ENCODE results near the gene POM121. TPM values are rescaled to one million over a fixed set of nuclear protein-coding genes. Genes with fewer than 3 reads are reported as not detected.
"Not testable (repeated sequence)": the region's sequence is repeated elsewhere in the genome, so short reads cannot be mapped to it uniquely, and the experiment has no call there.

POM121 gene
- total and polyA plus RNA-seq, 2 experiments from 2014 or later = 10.3 to 16.1 TPM

DNA sequence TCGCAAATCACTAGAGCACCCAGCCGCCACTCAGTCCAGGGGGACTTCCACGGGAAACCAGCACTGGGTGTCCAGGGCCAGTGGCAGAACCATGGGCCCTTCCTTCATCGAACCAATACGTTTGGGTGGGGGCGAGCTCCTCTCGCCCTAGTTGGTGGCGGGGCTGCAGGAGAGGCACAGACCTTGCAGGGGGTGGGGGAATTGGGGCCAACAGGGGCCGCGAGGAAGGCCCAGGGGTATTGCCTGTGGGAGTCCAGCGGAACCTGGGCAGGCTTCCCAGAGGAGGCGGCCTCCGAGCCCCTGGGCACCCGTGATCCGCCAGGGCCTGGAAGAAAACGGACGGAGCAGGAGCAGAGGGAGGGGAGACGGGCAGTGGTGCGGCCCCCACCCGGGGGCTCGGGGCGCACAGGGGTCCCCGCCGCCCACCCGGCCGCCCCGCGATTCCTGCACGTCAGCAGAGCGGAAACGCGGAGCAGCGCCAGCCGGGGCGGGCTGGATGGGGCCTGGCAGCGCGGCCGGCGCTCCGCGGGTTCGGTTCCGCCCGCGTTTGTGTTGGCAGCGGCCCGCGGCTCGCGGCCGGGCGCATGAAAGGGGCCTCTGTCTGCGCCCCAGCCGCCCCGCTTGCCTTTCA, 50.9 kb downstream of the POM121 start:
- not testable (repeated sequence) for H3K27ac ChIP-seq; H3K27me3 ChIP-seq; H3K36me3 ChIP-seq (replicated peaks; ENCODE audit: insufficient read depth, low read depth); H2AFZ ChIP-seq; H3K4me3 ChIP-seq; H3K9me3 ChIP-seq (ENCODE audit: low read depth); DNase-seq (ENCODE audit: low spot score); H3K4me2 ChIP-seq; H3K9me2 ChIP-seq (replicated peaks; ENCODE audit: insufficient read depth); H3K79me2 ChIP-seq; H4K20me1 ChIP-seq (ENCODE audit: insufficient read depth, poor library complexity, severe bottlenecking); H3K4me1 ChIP-seq (ENCODE audit: insufficient read depth)
- WGBS (ENCODE audit: low lambda C conversion rate, missing lambda C conversion rate) = 95% methylated on average over 5 of the region's 55 CpGs

DNA sequence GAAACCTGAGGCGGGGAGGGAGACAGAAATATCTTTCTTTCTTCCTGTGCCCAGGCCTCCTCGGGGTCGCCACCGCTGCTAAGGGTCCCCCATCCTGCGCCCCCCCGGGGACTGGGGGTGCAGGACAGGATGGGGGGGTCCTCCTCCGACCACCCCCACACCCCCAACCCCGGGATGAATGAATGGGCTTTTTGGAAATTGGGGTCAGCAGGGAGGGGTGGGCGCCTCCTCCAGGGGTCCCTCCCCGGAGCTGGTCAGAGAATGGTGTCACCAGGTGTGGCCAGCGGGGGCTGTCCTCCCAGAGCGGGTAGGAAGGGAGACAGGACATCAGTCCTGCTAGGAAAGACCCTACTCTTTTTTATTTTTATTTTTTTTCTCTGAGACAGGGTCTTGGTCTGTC, 51.5 kb downstream of the POM121 start:
- H3K79me2 ChIP-seq; H3K36me3 ChIP-seq (replicated peaks; ENCODE audit: insufficient read depth, low read depth); H3K9me3 ChIP-seq (ENCODE audit: low read depth); H3K9me2 ChIP-seq (replicated peaks; ENCODE audit: insufficient read depth); H2AFZ ChIP-seq; H3K27ac ChIP-seq; H4K20me1 ChIP-seq (ENCODE audit: insufficient read depth, poor library complexity, severe bottlenecking); H3K4me2 ChIP-seq; H3K4me1 ChIP-seq (ENCODE audit: insufficient read depth); DNase-seq (ENCODE audit: low spot score); H3K27me3 ChIP-seq; H3K4me3 ChIP-seq: not testable (repeated sequence)
- WGBS (ENCODE audit: low lambda C conversion rate, missing lambda C conversion rate) = 100% methylated on average over 5 of the region's 12 CpGs

DNA sequence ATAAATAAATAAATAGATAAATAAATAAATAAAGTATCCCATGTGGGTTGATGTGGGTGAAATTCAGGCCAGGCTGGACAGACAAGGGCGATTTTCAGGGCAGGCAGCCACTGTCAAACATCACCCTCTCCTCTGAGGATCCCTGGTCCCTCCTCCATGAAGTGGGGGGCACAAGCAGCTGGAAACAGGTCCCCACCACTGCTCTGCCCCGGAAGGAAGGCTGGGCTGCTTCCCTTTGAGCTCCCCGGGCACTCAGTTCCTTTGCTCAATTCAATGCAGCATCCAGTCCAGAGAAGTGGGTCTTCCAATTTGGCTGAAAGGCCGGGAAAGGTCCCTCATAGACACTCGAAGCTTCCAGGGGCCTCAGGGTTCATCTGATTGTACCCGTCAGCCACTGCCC, 55.5 kb downstream of the POM121 start:
- H3K9me2 ChIP-seq (replicated peaks; ENCODE audit: insufficient read depth); H2AFZ ChIP-seq; H3K27me3 ChIP-seq; DNase-seq (ENCODE audit: low spot score); H3K4me1 ChIP-seq (ENCODE audit: insufficient read depth); H3K27ac ChIP-seq; H3K9me3 ChIP-seq (ENCODE audit: low read depth); H3K79me2 ChIP-seq; H3K36me3 ChIP-seq (replicated peaks; ENCODE audit: insufficient read depth, low read depth); H3K4me2 ChIP-seq; H3K4me3 ChIP-seq; H4K20me1 ChIP-seq (ENCODE audit: insufficient read depth, poor library complexity, severe bottlenecking): not testable (repeated sequence)
- WGBS (ENCODE audit: low lambda C conversion rate, missing lambda C conversion rate) = 95% methylated on average over 4 of the region's 6 CpGs

DNA sequence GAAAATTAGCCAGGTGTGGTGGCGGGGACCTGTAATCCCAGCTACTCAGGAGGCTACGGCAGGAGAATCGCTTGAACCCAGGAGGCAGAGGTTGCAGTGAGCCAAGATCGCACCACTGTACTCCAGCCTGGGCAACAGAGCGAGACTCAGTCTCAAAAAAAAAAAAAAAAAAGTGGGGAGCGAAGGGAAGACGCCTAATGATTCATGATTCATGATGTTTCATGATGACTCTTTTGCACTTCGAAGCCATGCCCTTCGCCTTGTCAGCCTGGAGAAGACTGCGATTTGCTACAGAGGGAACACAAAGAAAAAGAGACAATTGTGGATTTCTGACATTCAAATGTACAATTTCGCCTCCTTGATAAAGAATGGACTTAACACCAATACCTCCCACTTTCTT, 57.2 kb downstream of the POM121 start:
- H3K4me3 ChIP-seq = not testable (repeated sequence)
- 86% methylated on average over 1 of the region's 11 CpGs for WGBS (ENCODE audit: low lambda C conversion rate, missing lambda C conversion rate)

DNA sequence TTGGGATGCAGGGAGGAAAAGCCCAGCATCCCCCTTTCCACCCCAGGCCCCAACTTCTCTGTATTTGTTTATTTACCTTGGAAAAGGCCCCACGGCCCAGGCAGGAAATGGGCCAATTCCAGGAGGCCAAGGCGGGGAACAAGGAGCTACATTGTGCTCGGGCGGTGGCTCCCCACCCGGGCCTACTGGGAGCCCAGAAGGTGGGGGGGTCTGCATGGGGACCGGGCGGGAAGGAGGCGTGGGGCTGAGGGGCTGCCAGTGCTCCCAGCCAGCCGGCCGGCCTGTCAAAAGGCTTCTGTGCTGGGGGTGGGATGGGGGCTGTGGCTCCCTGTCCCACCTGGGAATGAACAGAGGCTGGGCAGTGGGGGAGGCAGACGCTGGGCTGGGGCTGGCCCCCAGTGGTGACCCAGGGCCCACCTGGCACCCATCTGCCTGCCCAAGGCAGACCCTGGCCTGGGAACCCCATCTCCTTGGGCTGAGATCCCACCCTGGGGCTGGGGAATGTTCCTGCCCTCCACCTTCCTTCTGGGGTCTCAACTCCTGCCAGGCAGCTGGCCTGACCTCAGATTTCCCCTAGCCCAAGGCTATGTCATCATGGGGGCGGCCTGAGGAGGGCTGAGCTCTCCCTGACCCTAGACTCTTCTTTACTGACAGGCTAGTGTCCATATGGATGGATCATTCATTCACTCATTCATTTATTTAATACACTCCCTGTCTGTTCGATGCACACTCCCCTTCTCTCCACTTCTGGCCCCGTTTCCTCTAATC, 65.4 kb downstream of the POM121 start:
- H3K9me3 ChIP-seq (ENCODE audit: low read depth); H3K27ac ChIP-seq; H3K4me1 ChIP-seq (ENCODE audit: insufficient read depth); H3K9me2 ChIP-seq (replicated peaks; ENCODE audit: insufficient read depth); H3K79me2 ChIP-seq; H3K4me3 ChIP-seq; H3K36me3 ChIP-seq (replicated peaks; ENCODE audit: insufficient read depth, low read depth); H4K20me1 ChIP-seq (ENCODE audit: insufficient read depth, poor library complexity, severe bottlenecking); H3K27me3 ChIP-seq; H3K4me2 ChIP-seq; H2AFZ ChIP-seq; DNase-seq (ENCODE audit: low spot score): not testable (repeated sequence)
- WGBS (ENCODE audit: low lambda C conversion rate, missing lambda C conversion rate) = 64% methylated on average over 8 of the region's 14 CpGs

More for the DNA sequence above, 57.2 kb downstream of the POM121 start:
- H3K27me3 ChIP-seq; H4K20me1 ChIP-seq (ENCODE audit: insufficient read depth, poor library complexity, severe bottlenecking); H3K9me3 ChIP-seq (ENCODE audit: low read depth); H2AFZ ChIP-seq; H3K27ac ChIP-seq; H3K79me2 ChIP-seq; DNase-seq (ENCODE audit: low spot score); H3K36me3 ChIP-seq (replicated peaks; ENCODE audit: insufficient read depth, low read depth); H3K4me1 ChIP-seq (ENCODE audit: insufficient read depth); H3K9me2 ChIP-seq (replicated peaks; ENCODE audit: insufficient read depth); H3K4me2 ChIP-seq: not testable (repeated sequence)

DNA sequence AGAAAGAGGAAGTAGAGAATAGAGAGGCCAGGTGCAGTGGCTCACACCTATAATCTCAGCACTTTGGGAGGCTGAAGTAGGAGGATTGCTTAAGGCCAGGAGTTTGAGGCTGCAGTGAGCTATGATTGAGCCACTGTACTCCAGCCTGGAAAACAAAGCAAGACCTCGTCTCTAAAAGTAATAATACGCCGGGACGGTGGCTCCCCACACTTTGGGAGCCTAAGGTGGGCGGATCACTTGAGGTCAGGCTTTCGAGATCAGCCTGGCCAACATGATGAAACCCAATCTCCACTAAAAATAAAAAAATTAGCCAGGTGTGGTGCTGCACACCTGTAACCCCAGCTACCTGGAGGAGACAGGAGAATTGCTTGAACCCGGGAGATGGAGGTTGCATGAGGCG, 70.6 kb downstream of the POM121 start:
- H3K4me1 ChIP-seq (ENCODE audit: insufficient read depth); H4K20me1 ChIP-seq (ENCODE audit: insufficient read depth, poor library complexity, severe bottlenecking); H2AFZ ChIP-seq; H3K9me3 ChIP-seq (ENCODE audit: low read depth); DNase-seq (ENCODE audit: low spot score); H3K9me2 ChIP-seq (replicated peaks; ENCODE audit: insufficient read depth); H3K27ac ChIP-seq; H3K79me2 ChIP-seq; H3K4me3 ChIP-seq; H3K36me3 ChIP-seq (replicated peaks; ENCODE audit: insufficient read depth, low read depth); H3K27me3 ChIP-seq; H3K4me2 ChIP-seq: not testable (repeated sequence)
- 99% methylated on average over 8 of the region's 8 CpGs for WGBS (ENCODE audit: low lambda C conversion rate, missing lambda C conversion rate)

DNA sequence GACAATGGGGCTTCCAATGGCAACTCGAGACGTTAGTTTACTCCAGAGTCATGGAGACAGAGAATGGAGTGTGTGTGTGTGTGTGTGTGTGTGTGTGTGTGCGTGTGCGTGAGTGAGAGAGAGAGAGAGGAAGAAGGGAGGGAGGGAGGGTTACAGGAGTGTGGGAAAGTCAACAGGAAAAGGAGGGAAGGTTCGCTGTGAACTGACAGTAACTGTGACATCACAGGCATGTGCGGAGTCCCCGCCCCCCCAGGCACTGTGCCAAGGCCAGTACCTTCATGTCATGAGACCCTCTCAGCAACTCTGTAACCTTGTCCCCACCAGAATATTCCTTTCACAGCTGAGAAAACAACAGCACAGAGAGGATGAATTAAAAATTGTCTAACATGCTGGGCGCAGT, 72.6 kb downstream of the POM121 start:
- not testable (repeated sequence) for H3K27me3 ChIP-seq; H2AFZ ChIP-seq; H3K4me2 ChIP-seq; H3K36me3 ChIP-seq (replicated peaks; ENCODE audit: insufficient read depth, low read depth); H3K4me3 ChIP-seq; H3K27ac ChIP-seq; H4K20me1 ChIP-seq (ENCODE audit: insufficient read depth, poor library complexity, severe bottlenecking); H3K4me1 ChIP-seq (ENCODE audit: insufficient read depth); H3K79me2 ChIP-seq; H3K9me3 ChIP-seq (ENCODE audit: low read depth); H3K9me2 ChIP-seq (replicated peaks; ENCODE audit: insufficient read depth); DNase-seq (ENCODE audit: low spot score)
- 91% methylated on average over 4 of the region's 8 CpGs for WGBS (ENCODE audit: low lambda C conversion rate, missing lambda C conversion rate)

DNA sequence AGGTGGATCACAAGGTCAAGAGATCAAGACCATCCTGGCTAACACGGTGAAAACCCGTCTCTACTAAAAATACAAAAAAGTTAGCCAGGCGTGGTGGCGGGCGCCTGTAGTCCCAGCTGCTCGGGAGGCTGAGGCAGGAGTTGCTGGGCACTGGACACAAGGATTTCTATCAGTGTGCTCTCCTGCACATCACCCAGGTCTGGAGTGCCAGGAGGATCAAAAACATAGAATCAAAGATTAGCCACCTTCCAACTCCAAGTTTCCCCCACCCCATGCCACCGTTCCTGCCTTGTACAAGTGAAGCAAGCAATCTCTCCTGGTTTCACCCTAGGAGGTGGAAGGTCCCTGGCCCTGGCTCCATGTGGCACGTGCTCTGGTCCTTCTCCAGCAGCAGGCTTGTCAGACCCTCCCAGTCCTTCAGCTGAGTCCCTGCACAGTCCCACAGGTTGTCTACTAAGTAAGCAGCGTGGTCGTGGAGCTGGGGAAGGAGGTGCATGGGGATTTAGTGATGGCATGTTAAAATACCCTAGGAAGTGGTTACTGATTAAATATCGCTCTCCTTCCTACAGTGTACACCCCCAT, 73.1 kb downstream of the POM121 start:
- DNase-seq (ENCODE audit: low spot score); H2AFZ ChIP-seq: not testable (repeated sequence)

More for the DNA sequence above, 73.1 kb downstream of the POM121 start:
- not testable (repeated sequence) for H3K4me3 ChIP-seq; H3K4me1 ChIP-seq (ENCODE audit: insufficient read depth); H3K9me2 ChIP-seq (replicated peaks; ENCODE audit: insufficient read depth); H3K27ac ChIP-seq; H3K9me3 ChIP-seq (ENCODE audit: low read depth); H4K20me1 ChIP-seq (ENCODE audit: insufficient read depth, poor library complexity, severe bottlenecking); H3K4me2 ChIP-seq; H3K36me3 ChIP-seq (replicated peaks; ENCODE audit: insufficient read depth, low read depth); H3K27me3 ChIP-seq; H3K79me2 ChIP-seq
- WGBS (ENCODE audit: low lambda C conversion rate, missing lambda C conversion rate) = no CpG with 5 or more reads among the region's 11 CpGs
